ENCODE results near the gene ITGA3. TPM values are rescaled to one million over a fixed set of nuclear protein-coding genes. Genes with fewer than 3 reads are reported as not detected.

Gene ITGA3
- total RNA-seq, 2 experiments from 2014 or later, result 7.9 to 8.7 TPM

DNA sequence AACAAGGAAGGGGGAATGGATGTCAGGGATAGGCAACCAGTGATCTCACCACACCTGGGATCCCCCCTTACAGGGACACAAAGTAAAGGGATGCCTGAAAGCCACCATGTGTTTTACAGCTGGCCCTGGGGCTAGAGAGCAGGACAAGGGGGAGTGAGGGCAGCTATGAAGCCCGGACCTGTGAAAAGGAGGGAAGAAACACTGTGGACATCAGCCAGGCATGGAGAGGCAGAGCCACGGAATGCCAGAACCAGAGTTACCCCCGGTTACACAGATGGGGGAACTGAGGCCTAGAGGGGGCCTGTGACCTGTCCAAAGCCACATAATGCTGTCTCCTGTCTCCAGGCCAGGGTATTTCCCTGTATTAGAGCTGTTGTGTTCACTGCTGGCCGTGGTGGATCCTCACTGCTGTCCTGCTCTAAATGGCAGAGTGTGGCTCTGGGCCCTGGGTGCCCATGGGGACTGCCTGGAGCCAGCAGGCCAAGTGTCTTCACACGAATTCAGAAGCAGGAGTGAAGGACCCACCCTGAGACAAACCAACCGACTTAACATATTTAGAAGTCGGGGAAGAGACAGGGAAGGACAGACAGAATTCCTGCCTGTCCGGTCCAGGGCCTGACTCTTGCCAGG lies 29.7 kb upstream of the ITGA3 start:
- Mint-ChIP-seq H3K4me1 (ENCODE audit: low read depth) (peaks cover 15% of the 10 kb centered on the region), H3K27ac (no peak overlapping the region), H3K4me3 (no peak overlapping the region), H3K36me3 (ENCODE audit: low read depth) (no peaks in the 10 kb centered on the region), H3K27me3 (ENCODE audit: low read depth) (peaks cover 22% of the 10 kb centered on the region), H3K9me3 (ENCODE audit: insufficient read depth) (no peaks in the 10 kb centered on the region)
- POLR2A ChIA-PET, result no interaction called here
- ATAC-seq, result no peak
- CTCF ChIA-PET, result interaction anchor here (0.8 to 9.0 kb wide), 6 partner anchors 10 to 68 kb away, joined by 3 to 91 read pairs (median 4); partner anchors contain the start of gene PDK2
- no peak for DNase-seq

DNA sequence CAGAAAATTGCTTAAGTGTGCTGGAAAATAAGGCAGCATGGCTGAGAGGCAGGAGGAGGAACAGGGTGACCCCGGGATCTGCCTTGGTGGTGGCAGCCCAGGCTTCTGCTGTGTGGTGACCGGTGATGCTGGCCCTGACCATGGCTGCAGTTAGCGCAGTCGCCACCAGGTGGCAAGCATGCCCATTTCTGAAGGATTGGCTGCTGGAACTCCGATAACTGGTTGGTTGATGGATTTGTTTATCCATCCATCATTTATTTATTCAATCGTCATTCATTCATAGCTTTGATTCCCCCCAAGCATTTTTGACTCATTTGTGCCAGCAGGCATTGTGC lies 29.1 kb upstream of the ITGA3 start:
- Mint-ChIP-seq H3K4me3 (no peak overlapping the region), H3K36me3 (ENCODE audit: low read depth) (no peaks in the 10 kb centered on the region)
- POLR2A ChIA-PET, result no interaction called here

DNA sequence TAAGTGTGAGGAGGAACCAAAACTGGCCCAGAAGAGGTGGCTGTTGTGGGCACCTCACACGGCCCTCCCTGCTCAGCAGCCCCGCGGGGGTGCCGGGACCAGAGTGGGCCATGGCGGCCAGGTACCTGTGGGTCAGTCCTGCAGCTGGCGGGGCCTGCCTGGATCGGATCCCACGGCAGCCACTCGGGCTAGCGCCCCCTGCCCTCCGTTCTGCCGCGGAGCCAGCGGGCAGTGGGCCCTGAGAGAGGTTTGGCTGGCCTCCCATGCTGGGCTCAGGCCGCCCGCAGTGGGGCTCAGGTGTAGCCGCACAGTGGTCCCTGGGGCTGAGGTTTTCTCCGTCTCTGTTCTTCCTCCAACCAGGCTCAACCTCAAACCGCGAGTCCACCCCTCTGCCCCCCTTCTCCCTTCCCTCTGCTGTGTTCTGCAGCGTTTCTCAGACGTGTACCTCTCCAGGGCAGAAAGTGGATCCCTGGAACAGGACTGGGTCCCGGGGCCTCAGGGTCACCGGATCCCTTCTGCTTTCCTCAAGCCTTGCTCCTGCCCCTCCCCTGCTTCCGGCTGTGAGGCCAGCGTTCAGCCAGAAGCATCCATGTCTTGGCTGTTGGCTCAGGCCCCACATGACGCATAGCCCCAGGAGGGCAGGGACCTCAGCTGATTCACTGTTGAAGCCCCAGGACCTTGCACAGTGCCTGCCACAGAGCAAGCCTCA lies 28.6 kb upstream of the ITGA3 start:
- H3K27me3 Mint-ChIP-seq (ENCODE audit: low read depth), result peaks cover 20% of the 10 kb centered on the region
- peak; percentile 58 for ATAC-seq
- POLR2A ChIA-PET, result no interaction called here
- no peaks in the 10 kb centered on the region for H3K36me3 Mint-ChIP-seq (ENCODE audit: low read depth)
- peaks cover 15% of the 10 kb centered on the region for H3K4me1 Mint-ChIP-seq (ENCODE audit: low read depth)
- CTCF ChIA-PET, result interaction anchor here (0.6 to 9.0 kb wide), 9 partner anchors 9 to 66 kb away, joined by 3 to 91 read pairs (median 4); partner anchors contain the start of genes ITGA3 and PDK2
- H3K4me3 Mint-ChIP-seq, result peak overlapping the region; percentile 38
- H3K27ac Mint-ChIP-seq, result no peak overlapping the region
- no peaks in the 10 kb centered on the region for H3K9me3 Mint-ChIP-seq (ENCODE audit: insufficient read depth)
- no peak for DNase-seq

More for the DNA sequence above, 29.1 kb upstream of the ITGA3 start:
- ATAC-seq, result peak; percentile 78
- CTCF ChIA-PET, result interaction anchor here (0.6 to 9.0 kb wide), 7 partner anchors 9 to 67 kb away, joined by 3 to 91 read pairs (median 4); partner anchors contain the start of gene PDK2
- Mint-ChIP-seq H3K9me3 (ENCODE audit: insufficient read depth) (no peaks in the 10 kb centered on the region), H3K4me1 (ENCODE audit: low read depth) (peaks cover 15% of the 10 kb centered on the region), H3K27ac (no peak overlapping the region), H3K27me3 (ENCODE audit: low read depth) (peaks cover 21% of the 10 kb centered on the region)
- peak; percentile 79 for DNase-seq

DNA sequence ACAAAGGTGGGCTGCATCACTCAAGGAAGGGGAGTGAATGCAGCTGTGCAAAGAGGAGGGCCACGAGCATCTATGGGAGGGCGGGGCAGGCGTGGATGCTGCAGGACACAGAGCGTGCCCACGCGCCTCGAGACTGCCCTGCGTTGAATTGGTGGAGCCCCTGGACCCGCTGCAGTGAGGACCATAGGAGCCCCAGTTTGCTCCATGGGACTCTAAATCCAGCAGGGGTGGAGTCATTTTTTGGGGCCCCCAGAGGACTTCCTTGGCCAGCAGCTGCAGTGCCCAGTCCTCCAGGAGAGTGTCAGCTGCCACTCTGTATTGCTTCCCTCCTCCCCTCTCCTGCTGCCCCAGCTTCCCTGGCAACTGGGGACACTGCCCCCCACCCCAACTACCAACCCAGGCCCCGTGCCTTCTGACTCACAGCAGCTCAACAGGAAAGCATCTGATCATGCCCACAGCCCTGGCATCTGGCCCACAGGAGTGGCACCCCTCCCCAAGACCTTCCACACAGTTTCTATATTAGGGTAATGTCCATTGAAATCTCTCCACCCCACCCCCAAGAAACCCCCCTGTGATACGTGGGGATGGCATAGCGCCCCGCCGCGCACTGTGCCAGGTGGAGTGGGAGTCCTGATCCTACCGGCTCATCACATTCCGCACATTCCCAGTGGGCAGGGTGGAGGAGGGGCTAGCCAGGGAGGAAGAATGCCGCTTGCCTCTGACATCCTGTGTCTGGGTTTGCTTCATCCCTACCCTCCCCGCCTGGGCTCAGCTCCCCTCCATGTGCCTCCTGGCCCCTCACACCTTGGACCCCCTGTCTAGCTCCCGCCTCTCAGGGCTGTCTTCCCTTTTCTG lies 27.8 kb upstream of the ITGA3 start:
- no peak overlapping the region for H3K4me3 Mint-ChIP-seq
- H3K36me3 Mint-ChIP-seq (ENCODE audit: low read depth), result no peaks in the 10 kb centered on the region
- no peak overlapping the region for H3K27ac Mint-ChIP-seq
- no peak for DNase-seq
- POLR2A ChIA-PET, result no interaction called here
- no peaks in the 10 kb centered on the region for H3K9me3 Mint-ChIP-seq (ENCODE audit: insufficient read depth)
- CTCF ChIA-PET, result interaction anchor here (0.8 to 9.0 kb wide), 5 partner anchors 28 to 87 kb away, joined by 4 to 91 read pairs (median 5); partner anchors contain the start of genes ITGA3 and PDK2
- ATAC-seq, result no peak
- peaks cover 15% of the 10 kb centered on the region for H3K4me1 Mint-ChIP-seq (ENCODE audit: low read depth)
- peaks cover 22% of the 10 kb centered on the region for H3K27me3 Mint-ChIP-seq (ENCODE audit: low read depth)

DNA sequence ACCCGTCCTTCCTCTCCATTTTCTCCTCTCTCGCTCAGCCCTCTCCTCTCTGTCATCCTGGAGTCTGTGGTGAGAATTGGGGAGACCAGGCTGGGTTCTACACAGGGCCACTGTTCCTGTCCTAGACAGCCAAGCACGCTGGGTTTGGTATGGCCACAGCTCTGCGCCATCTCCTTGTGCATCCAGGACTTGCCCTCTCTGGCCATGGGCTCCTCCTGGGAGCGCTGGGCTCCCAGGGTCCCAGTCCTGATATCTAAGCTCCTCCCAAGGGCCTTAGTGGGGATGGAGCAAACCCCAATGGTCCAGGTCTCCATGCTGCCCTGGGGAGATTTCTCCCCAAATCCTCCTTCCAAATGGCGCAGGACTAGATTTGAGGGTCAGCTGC lies 27.2 kb upstream of the ITGA3 start:
- ChIA-PET CTCF (interaction anchor here (0.8 to 9.0 kb wide), 5 partner anchors 28 to 86 kb away, joined by 4 to 91 read pairs (median 5); partner anchors contain the start of genes ITGA3 and PDK2), POLR2A (no interaction called here)
- DNase-seq, result no peak
- Mint-ChIP-seq H3K36me3 (ENCODE audit: low read depth) (no peaks in the 10 kb centered on the region), H3K27me3 (ENCODE audit: low read depth) (peaks cover 27% of the 10 kb centered on the region), H3K4me1 (ENCODE audit: low read depth) (peaks cover 15% of the 10 kb centered on the region), H3K9me3 (ENCODE audit: insufficient read depth) (no peaks in the 10 kb centered on the region), H3K4me3 (no peak overlapping the region), H3K27ac (no peak overlapping the region)
- no peak for ATAC-seq

DNA sequence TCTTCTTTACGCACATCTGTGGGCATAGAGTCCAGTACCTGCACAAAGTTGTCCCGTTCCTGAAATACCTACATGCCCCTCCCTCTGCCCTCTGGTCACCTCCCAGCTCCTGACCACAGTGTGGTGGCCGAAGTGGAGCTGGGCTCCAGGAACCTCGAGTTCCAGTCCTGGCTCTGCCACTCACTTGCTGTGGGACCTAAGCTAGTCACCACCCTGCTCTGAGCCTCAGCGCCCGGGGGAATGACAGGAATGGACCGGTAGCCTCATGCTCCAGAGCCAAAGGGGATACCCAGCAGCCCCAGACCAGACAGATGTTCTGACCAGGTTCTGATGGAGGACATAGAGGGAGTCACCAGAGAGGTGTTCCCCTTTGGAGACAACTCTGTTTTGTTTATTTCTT lies 26.7 kb upstream of the ITGA3 start:
- H3K9me3 Mint-ChIP-seq (ENCODE audit: insufficient read depth), result no peaks in the 10 kb centered on the region
- H3K27me3 Mint-ChIP-seq (ENCODE audit: low read depth), result peaks cover 29% of the 10 kb centered on the region
- DNase-seq (no peak), ATAC-seq (no peak)
- H3K4me1 Mint-ChIP-seq (ENCODE audit: low read depth), result peaks cover 15% of the 10 kb centered on the region
- H3K27ac Mint-ChIP-seq, result no peak overlapping the region
- ChIA-PET POLR2A (no interaction called here), CTCF (interaction anchor here (0.8 to 9.0 kb wide), 3 partner anchors 59 to 85 kb away, joined by 4 to 91 read pairs (median 59); partner anchors contain the start of gene PDK2)
- H3K36me3 Mint-ChIP-seq (ENCODE audit: low read depth), result no peaks in the 10 kb centered on the region
- H3K4me3 Mint-ChIP-seq, result no peak overlapping the region

DNA sequence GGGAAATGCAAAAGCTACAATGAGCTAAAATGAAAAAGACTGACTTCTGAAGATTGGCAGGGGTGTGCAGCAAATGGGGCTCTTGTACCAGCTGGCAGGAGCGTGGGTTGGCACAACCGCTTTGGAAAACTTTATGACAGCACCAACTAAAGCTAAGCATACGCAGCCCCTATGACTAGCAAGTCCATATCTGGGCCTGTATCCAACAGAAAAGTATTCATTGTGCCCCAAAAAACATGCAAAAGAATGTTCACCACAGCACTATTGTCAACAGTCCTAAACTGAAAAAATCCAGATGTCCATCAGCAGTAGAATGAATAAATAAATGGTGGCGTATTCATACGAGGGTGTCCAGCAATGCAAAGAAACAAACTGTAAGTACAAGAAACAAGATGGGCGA lies 22.6 kb upstream of the ITGA3 start:
- Mint-ChIP-seq H3K27ac (no peak overlapping the region), H3K4me3 (no peak overlapping the region), H3K36me3 (ENCODE audit: low read depth) (no peaks in the 10 kb centered on the region), H3K4me1 (ENCODE audit: low read depth) (no peaks in the 10 kb centered on the region), H3K27me3 (ENCODE audit: low read depth) (peaks cover 36% of the 10 kb centered on the region), H3K9me3 (ENCODE audit: insufficient read depth) (no peaks in the 10 kb centered on the region)
- no peak for DNase-seq
- ATAC-seq, result no peak
- CTCF ChIA-PET, result interaction anchor here (1.6 to 9.0 kb wide), 3 partner anchors 11 to 61 kb away, joined by 4 to 91 read pairs (median 6); no protein-coding TSS in a partner anchor
- POLR2A ChIA-PET, result interaction anchor here (1.4 kb wide), 1 partner anchor 60 kb away, joined by 4 read pairs; no protein-coding TSS in a partner anchor

DNA sequence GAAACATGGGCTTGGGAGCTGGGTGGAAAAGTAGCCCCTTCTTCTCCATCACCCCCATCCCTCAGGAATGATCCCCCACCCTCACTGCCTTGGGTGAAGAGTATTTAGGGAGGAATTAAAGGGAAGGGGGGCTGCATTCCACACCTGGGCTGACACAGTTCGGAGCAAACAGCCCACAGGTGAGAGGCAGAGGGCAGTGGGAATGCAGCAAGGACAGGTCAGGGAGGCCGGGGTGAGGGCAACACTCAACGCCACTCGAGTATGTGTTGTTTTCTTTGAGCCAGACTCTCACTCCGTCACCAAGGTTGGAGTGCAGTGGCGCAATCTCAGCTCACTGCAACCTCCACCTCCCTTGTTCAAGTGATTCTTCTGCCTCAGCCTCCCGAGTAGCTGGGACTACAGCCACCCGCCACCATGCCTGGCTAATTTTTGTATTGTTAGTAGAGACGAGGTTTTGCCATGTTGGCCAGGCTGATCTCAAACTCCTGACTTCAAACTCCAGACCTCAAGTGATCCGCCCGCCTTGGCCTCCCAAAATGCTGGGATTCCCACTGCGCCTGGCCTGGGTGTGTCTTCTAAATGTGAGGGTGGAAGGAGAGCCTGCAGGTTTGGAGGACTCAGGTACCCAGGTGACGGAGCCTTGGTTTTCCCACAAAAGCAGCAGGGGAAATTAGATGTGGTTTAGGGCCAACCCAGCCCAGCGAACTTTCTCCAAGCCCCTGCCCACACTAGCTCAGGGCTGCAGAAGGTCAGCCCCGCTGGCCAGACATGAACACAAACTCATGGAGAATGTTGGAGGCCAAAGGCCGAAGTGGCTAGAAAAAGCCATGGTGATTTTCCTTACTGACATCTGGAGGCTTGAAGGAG lies 21.2 kb upstream of the ITGA3 start:
- Mint-ChIP-seq H3K9me3 (ENCODE audit: insufficient read depth) (no peaks in the 10 kb centered on the region), H3K4me3 (no peak overlapping the region), H3K27ac (no peak overlapping the region), H3K27me3 (ENCODE audit: low read depth) (peaks cover 36% of the 10 kb centered on the region), H3K4me1 (ENCODE audit: low read depth) (no peaks in the 10 kb centered on the region), H3K36me3 (ENCODE audit: low read depth) (no peaks in the 10 kb centered on the region)
- ChIA-PET CTCF (interaction anchor here (2.0 kb wide), 1 partner anchor 53 kb away, joined by 8 read pairs; no protein-coding TSS in a partner anchor), POLR2A (no interaction called here)
- ATAC-seq, result no peak
- DNase-seq, result no peak

DNA sequence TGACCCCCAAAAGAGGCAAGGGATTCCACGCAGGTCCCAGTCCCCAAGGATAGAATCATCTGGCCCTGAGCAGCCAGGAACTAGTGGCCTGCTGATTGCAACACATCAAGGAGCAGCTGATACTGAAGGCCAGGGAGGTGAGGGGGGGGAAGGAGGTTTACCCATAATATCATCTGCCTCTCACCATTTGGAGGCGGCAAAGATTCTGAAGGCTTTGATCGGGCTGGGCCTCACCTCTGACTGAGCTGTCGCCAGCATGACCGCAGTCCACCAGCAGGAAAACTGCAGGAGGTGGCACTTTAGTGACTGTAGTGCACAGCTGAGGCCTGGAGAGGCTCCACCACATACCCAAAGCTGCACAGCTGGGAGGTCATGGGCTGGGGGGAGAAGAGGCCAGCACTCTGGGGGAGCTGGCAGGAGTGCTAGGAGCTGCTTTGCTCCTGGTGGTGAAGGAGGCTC lies 20.5 kb upstream of the ITGA3 start:
- ChIA-PET CTCF (interaction anchor here (1.1 to 2.0 kb wide), 3 partner anchors 9 to 52 kb away, joined by 3 to 8 read pairs (median 5); no protein-coding TSS in a partner anchor), POLR2A (no interaction called here)
- H3K9me3 Mint-ChIP-seq (ENCODE audit: insufficient read depth), result no peaks in the 10 kb centered on the region
- DNase-seq (no peak), ATAC-seq (no peak)
- no peak overlapping the region for H3K27ac Mint-ChIP-seq
- peaks cover 37% of the 10 kb centered on the region for H3K27me3 Mint-ChIP-seq (ENCODE audit: low read depth)
- H3K4me3 Mint-ChIP-seq, result no peak overlapping the region
- no peaks in the 10 kb centered on the region for H3K4me1 Mint-ChIP-seq (ENCODE audit: low read depth)
- H3K36me3 Mint-ChIP-seq (ENCODE audit: low read depth), result no peaks in the 10 kb centered on the region

DNA sequence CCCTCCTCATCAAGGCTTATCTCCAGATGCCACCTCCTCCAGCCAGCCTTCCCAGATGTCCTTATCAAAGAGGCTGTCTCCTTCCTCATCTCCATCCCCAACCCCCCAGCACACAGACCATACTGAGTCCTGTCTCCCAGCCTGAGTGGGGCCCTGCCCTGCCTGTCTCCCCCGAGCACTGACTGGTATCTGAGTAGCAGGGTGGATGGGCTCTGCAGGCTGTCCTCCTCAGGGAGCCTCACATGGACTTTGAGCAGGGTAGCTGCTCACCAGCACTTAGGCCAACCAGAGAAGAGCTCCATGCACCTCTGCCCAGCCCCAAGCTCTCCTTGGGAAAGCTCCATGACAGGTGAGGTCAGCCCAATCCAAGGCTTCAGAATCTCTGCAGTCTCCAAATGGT lies 20.0 kb upstream of the ITGA3 start:
- no peak for ATAC-seq

More for the DNA sequence above, 20.0 kb upstream of the ITGA3 start:
- POLR2A ChIA-PET, result no interaction called here
- no peaks in the 10 kb centered on the region for H3K36me3 Mint-ChIP-seq (ENCODE audit: low read depth)
- H3K9me3 Mint-ChIP-seq (ENCODE audit: insufficient read depth), result no peaks in the 10 kb centered on the region
- no peak overlapping the region for H3K27ac Mint-ChIP-seq
- H3K27me3 Mint-ChIP-seq (ENCODE audit: low read depth), result peaks cover 36% of the 10 kb centered on the region
- DNase-seq, result no peak
- no peaks in the 10 kb centered on the region for H3K4me1 Mint-ChIP-seq (ENCODE audit: low read depth)
- no peak overlapping the region for H3K4me3 Mint-ChIP-seq
- CTCF ChIA-PET, result interaction anchor here (1.1 to 2.0 kb wide), 3 partner anchors 10 to 52 kb away, joined by 3 to 8 read pairs (median 5); no protein-coding TSS in a partner anchor

Data from activated CD8-positive, alpha-beta T cell treated with anti-CD3 and anti-CD28 coated beads, Interleukin-2, amount 10 ng/mL, durations not matched to agents 7 days and 5 days (primary cell).